GM21423 (cell line): ENCODE data around the gene REEP1.

Experiments
- ATAC-seq: cut with Tn5 transposase; IDR thresholded peaks from one replicate; pipeline ENCODE4 v1.9.1; 2021; ENCODE audit warnings: mild to moderate bottlenecking, moderate library complexity; ENCODE audit not compliant: unreplicated experiment

Gene REEP1

GRCh38 chr2:86337244-86337835 lies at the start of gene REEP1:
Gene REEP1, minus strand, starts transcription at chr2:86337626. Its CDS starts 116 bp downstream, at chr2:86337510.
- no peak for ATAC-seq

DNA sequence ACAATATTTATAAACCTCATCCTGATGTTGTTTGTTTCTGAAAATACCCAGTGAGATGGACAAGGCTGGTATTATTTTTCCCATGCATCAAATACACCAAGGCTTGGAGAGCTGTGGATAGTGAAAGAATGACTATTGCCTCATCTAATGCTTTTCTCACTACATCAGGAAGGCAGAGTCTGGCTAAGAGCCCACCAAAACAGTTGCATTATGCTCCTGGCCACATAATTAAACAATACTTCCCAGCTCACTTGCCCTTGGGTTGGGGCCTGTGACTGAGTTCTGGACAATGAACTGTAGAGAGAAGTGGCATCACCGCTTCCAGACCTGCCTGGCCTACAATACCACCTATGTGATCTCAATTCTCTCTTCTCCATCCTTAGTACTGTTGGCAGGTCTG lies 46.4 kb upstream of the REEP1 start:
- ATAC-seq, result no peak

DNA sequence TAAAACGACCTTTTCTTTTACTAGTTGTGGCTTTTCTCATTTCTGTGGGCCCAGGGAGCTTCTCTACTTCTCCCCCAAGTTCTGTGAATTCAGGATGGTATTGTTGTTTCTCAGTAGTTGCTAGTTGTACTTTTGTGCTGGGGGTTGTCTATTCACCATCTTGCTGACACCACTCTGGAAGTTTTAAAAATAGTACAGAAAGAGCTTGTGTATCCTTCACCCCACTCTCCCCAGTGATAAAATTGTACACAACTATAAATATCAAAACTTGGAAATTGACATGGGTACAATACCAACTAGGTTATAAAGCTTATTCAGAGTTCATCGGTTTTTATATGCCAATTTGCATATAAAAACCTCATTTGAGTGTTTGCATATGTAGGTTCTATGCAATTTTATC lies 45.3 kb upstream of the REEP1 start:
- no peak for ATAC-seq

DNA sequence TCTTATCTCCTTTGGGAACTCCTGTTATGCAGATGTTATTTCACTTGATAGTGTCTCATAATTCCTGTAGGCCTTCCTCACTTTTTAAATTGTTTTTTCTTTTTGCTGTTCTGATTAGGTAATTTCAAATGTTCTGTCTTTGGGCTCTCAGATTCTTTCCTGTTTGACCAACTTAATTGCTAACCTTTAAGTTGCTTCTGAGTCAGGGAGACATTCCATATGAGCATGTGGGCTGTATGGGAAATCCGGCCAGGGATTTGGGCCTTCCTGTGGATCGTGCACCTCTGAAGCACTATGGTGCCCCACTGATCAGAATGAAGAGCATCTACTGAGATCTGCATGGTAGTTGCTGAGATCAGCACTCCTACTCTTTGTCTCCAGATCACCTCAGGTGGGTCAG lies 44.7 kb upstream of the REEP1 start:
- no peak for ATAC-seq

GRCh38 chr2:86378469-86378868 lies 41.0 kb upstream of the REEP1 start:
- no peak for ATAC-seq

DNA sequence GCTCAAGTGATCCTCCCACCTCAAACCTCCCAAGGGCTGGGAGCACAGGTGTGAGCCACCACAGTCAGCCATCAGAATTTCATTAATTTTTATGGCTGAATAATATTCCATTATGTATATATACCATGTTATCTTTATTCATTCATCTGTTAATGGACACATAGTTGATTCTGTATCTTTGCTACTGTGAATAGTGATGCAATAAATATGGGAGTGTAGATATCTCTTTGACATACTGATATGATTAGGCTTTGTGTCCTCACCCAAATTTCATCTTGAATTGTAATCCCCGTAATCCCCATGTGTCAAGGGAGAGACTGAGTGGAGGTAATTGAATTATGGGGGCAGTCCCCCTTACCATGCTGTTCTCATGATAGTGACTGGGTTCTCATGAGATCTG lies 38.2 kb upstream of the REEP1 start:
- ATAC-seq, result no peak

DNA sequence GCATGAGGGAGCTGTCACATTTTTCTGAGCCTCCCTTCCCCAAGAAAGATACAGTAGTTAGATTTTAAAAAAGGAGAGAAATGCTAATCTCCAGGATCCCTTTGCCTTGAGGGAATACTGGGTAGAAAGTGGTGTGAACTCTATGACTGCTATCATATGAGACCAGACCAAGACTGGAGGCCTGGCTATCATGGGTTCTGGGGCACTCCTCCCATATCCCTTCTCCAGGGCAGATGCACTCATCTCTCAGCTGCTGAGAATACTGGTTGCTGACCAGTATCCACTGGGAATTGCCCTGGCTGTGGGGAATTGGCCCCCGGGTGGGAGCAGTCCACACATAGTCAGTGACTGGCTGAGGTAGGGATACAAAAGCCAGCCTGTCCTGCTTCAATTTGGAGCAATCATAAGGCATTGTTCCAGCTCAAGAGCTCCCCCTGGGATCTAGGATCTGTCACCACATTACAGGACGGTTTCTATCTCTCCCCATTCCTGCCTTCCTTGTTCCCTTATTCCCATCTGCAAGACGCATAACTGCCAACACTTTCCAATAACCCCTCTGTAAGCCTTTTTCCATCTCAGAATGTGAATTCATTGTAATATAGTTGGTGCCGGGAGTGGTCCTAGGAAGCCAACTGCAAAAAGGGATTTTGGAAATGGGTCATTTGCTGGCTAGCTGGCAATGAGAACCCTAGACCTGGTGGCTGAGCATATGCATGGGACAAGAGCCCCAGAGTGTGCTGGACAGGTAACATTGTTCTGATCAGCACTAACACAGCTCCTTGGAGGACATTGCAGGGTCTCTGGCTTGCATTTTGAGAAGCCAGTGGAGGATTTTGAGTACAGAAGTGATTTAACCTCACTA lies 35.4 kb upstream of the REEP1 start:
- ATAC-seq, result no peak

GRCh38 chr2:86372133-86372532 lies 34.7 kb upstream of the REEP1 start:
- ATAC-seq, result no peak

GRCh38 chr2:86371527-86371926 lies 34.1 kb upstream of the REEP1 start:
- ATAC-seq, result no peak

DNA sequence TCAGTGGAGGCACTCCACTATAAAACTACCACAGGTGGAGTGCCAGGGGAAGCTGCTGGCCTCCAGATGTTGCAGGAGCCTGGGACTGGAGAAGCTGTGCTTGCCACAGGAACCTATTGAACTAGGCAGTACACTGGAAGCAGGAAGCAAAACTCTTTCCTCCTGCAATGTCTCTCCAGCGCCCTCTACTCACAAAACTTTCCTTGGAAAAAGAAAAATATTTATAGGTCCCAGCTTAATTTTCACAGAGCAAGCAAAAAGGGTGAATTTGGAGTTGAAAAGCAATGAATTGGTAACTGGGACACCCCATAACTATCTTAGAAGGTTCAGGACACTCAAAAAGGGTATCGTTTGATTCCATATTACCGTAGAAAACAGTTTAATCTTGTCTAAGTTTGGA lies 33.2 kb upstream of the REEP1 start:
- no peak for ATAC-seq

DNA sequence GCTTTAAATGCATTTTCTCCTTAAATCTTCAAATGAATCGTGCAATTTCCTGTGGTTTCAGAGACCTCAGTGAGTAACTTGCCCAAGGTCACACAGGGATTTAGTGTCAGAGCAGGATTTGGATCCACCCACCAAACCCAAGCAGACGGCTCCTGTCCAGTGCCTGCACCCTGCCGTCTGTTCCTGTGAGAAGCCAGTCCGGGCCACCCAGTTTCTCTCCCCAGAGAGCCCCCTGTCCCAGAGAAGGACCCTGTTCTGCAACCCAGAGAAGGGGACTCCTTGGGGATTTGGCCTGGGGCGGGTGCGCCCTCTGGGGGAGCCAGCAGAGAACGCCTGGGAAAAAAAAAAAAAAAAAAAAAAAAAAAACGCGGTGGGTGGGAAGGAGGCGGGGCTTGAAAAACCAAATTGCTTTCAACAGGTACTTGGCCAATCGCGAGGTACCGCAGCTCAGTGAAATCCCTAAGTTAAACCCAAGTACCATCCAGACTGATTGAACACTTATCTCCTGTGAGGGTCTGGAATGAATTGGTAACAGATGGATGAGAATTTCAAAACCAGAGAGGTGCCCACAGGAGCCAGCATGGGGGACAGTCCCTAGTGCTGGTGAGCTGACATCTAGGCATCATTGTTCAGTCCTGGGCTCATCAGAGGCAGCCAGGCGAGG lies 30.9 kb upstream of the REEP1 start:
- ATAC-seq, result no peak

- no peak for ATAC-seq
Observed at GRCh38 chr2:86367499-86367777, 30.0 kb upstream of the REEP1 start.

- ATAC-seq, result no peak
Observed at GRCh38 chr2:86366651-86367498, 29.4 kb upstream of the REEP1 start.

- ATAC-seq, result no peak
Observed at GRCh38 chr2:86364894-86365293, 27.5 kb upstream of the REEP1 start.

GRCh38 chr2:86360776-86361175 lies 23.4 kb upstream of the REEP1 start:
- ATAC-seq, result no peak

DNA sequence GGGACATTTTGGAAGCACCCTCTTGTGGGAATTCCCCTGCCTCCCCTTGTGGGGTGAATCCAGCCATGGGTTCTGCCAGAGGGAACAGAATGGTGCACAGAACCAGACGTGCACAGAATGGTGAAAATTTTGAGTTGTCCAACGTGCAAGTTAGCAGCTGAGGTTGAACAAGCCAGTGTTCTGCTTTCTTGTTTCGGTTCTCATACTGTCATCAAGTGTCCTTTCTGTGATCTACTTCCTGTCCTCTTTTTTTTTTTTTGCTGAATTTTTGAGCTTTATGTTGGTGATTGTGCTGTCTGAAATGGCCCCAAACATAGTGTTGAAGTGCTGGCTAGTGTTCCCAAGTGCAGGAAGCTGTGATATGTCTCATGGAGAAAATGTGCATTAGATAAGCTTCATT lies 21.5 kb upstream of the REEP1 start:
- peak; percentile 85 for ATAC-seq

GRCh38 chr2:86357392-86357963 lies 20.1 kb upstream of the REEP1 start:
- ATAC-seq, result no peak

DNA sequence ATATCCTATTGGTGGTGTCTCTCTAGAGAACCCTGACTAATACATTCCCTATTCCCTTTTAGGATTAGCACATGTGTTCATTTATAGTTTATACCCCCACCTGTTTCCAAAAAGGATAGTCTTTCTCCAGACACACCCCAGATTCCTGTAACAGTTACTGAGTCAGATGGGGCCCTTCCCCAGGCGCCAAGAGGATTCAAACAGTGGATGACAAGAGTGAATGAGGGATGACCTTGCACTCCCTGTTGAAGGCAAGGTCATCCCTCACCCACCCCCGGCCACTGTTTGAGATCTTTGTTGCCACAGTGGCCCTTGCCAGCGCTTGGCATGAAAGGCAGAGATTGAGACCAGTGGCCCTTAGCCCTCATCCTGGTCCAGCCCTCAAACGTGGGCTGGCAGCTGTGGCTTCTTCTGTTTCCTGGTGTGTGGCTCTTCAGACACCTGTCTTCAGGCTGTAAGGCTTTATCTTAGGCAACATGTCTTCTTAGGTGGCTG lies 15.3 kb upstream of the REEP1 start:
- no peak for ATAC-seq

- ATAC-seq, result no peak
Observed at GRCh38 chr2:86352137-86352726, 14.8 kb upstream of the REEP1 start.

GRCh38 chr2:86350751-86351150 lies 13.3 kb upstream of the REEP1 start:
- no peak for ATAC-seq
